NCI-H2196 treated with DMSO at 0.1 percent for 48 hours (cell line): ENCODE measurements around the gene LDLRAP1.

ENCODE experiments used
- DNase-seq: peaks from one replicate; lab custom pipeline; 2025; ENCODE audit not compliant: unreplicated experiment; lab: John Stamatoyannopoulos, UW

LDLRAP1 gene

GRCh38 chr1:25541889-25542658 lies 1.3 kb upstream of the LDLRAP1 start:
- no peak for DNase-seq

- DNase-seq = no peak
Measured at GRCh38 chr1:25543005-25543424, 391 bp upstream of the LDLRAP1 start.

- no peak for DNase-seq
Measured at GRCh38 chr1:25544243-25544764, 898 bp downstream of the LDLRAP1 start.

- no peak for DNase-seq
Measured at GRCh38 chr1:25544819-25545218, 1.4 kb downstream of the LDLRAP1 start.

GRCh38 chr1:25545767-25546166 lies 2.4 kb downstream of the LDLRAP1 start:
- no peak for DNase-seq

GRCh38 chr1:25546193-25546592 lies 2.8 kb downstream of the LDLRAP1 start:
- no peak for DNase-seq

- DNase-seq = no peak
Measured at GRCh38 chr1:25548601-25549000, 5.2 kb downstream of the LDLRAP1 start.

GRCh38 chr1:25549273-25550154 lies 6.1 kb downstream of the LDLRAP1 start:
- no peak for DNase-seq

- DNase-seq = no peak
Measured at GRCh38 chr1:25550155-25550506, 6.7 kb downstream of the LDLRAP1 start.

- DNase-seq = no peak
Measured at GRCh38 chr1:25550683-25551310, 7.4 kb downstream of the LDLRAP1 start.

- no peak for DNase-seq
Measured at GRCh38 chr1:25553749-25554429, 10.5 kb downstream of the LDLRAP1 start.

GRCh38 chr1:25554430-25554780 lies 11.0 kb downstream of the LDLRAP1 start:
- no peak for DNase-seq

- DNase-seq = no peak
Measured at GRCh38 chr1:25554886-25555752, 11.7 kb downstream of the LDLRAP1 start.

- DNase-seq = no peak
Measured at GRCh38 chr1:25555753-25556092, 12.3 kb downstream of the LDLRAP1 start.

- DNase-seq = no peak
Measured at GRCh38 chr1:25556132-25556670, 12.8 kb downstream of the LDLRAP1 start.

- DNase-seq = no peak
Measured at GRCh38 chr1:25556791-25557476, 13.5 kb downstream of the LDLRAP1 start.

GRCh38 chr1:25557543-25557942 lies 14.1 kb downstream of the LDLRAP1 start:
- DNase-seq = no peak

- DNase-seq = no peak
Measured at GRCh38 chr1:25559031-25559430, 15.6 kb downstream of the LDLRAP1 start.

GRCh38 chr1:25560001-25560400 lies 16.6 kb downstream of the LDLRAP1 start:
- no peak for DNase-seq
